Lung (tissue), 12 donors: ENCODE results near the gene PAF1. TPM values are rescaled to one million over a fixed set of nuclear protein-coding genes. Genes with fewer than 3 reads are reported as not detected.
A peak's percentile ranks its signal among the peaks of the same experiment; 100 is the strongest.

ENCODE experiments used
- ATAC-seq: fragments of 200-7000 bp; cut with Tn5 transposase; one replicate; pipeline ENCODE4 v1.9.1; 2020; ENCODE audit warnings: moderate number of reproducible peaks; ENCODE audit not compliant: insufficient read depth, low FRiP score
- DNase-seq, 3 donors: peaks; one replicate each; pipeline ENCODE4 v3.0.0-alpha.2; 2013 to 2017
- H3K27ac ChIP-seq, 2 donors: one replicate each; pipeline ENCODE4 v1.5.1; 2013; ENCODE audit warnings: mild to moderate bottlenecking in 2 of 2, moderate library complexity in 2 of 2, control low read depth in 1 of 2, inconsistent platforms in 1 of 2, low read depth in 1 of 2, low read length in 1 of 2
- H3K27me3 ChIP-seq, 3 donors: one replicate each; pipeline ENCODE4 v1.5.1; 2013; ENCODE audit warnings: low read length in 2 of 3; ENCODE audit not compliant: control insufficient read depth in 3 of 3, insufficient read depth in 3 of 3
- H3K36me3 ChIP-seq, 4 donors: one replicate each; pipeline ENCODE4 v1.5.1; 2013; ENCODE audit warnings: low read length in 4 of 4, mild to moderate bottlenecking in 1 of 4, moderate library complexity in 1 of 4; ENCODE audit not compliant: control insufficient read depth in 4 of 4, insufficient read depth in 4 of 4
- H3K4me1 ChIP-seq, 5 donors: one replicate each; pipeline ENCODE4 v1.5.1; 2013; ENCODE audit warnings: low read length in 5 of 5, mild to moderate bottlenecking in 2 of 5, moderate library complexity in 1 of 5; ENCODE audit not compliant: control insufficient read depth in 5 of 5, insufficient read depth in 5 of 5
- H3K4me3 ChIP-seq: one replicate; pipeline ENCODE4 v1.5.1; 2013; ENCODE audit warnings: mild to moderate bottlenecking, control low read depth, moderate library complexity
- H3K9ac ChIP-seq, 2 donors: one replicate each; pipeline ENCODE4 v1.5.1; 2013; ENCODE audit warnings: low read length in 2 of 2, control low read depth in 1 of 2; ENCODE audit not compliant: insufficient read depth in 1 of 2
- H3K9me3 ChIP-seq, 4 donors: one replicate each; pipeline ENCODE4 v1.5.1; 2013; ENCODE audit warnings: low read length in 3 of 4, mild to moderate bottlenecking in 1 of 4, moderate library complexity in 1 of 4; ENCODE audit not compliant: control insufficient read depth in 4 of 4, insufficient read depth in 3 of 4
- WGBS, 2 donors: extraction: QIAGEN DNeasy Blood & Tissue Kit; methylation state at CpG; one replicate each; pipeline ENCODE4 v1.1.7; 2013; 5-methylcytosine and 5-hydroxymethylcytosine counted together
- polyA plus RNA-seq, 2 donors: library from polyadenylated mRNA; stranded (reverse); fragments of 200-250 nt; gene quantifications; one replicate each; pipeline ENCODE4 v1.2.1, GENCODE V29; 2013
- total RNA-seq, 2 donors: library from RNA; depleted of rRNA in 1 of 2; stranded (reverse); fragments of >200 nt in 1 of 2; gene quantifications; one replicate each; pipeline ENCODE4 v1.2.1, GENCODE V29; 2014 to 2021
- TF ChIP-seq, protein P1 (sequence below): IDR thresholded peaks from 2 replicates; pipeline ENCODE4 v1.5.1; 2012; ENCODE audit warnings: mild to moderate bottlenecking; ENCODE audit errors: control extremely low read depth, extremely low read depth
- donor health status: control.
- donor health status: control.
- donor health status: Bipolar disorder and iron deficiency.
- donor health status: healthy.
- donor health status: DM: yes; HTN: yes; CAD: no.

The PAF1 gene
- total and polyA plus RNA-seq, 4 donors = 24.8 to 41.8 (median 34.0) TPM

DNA sequence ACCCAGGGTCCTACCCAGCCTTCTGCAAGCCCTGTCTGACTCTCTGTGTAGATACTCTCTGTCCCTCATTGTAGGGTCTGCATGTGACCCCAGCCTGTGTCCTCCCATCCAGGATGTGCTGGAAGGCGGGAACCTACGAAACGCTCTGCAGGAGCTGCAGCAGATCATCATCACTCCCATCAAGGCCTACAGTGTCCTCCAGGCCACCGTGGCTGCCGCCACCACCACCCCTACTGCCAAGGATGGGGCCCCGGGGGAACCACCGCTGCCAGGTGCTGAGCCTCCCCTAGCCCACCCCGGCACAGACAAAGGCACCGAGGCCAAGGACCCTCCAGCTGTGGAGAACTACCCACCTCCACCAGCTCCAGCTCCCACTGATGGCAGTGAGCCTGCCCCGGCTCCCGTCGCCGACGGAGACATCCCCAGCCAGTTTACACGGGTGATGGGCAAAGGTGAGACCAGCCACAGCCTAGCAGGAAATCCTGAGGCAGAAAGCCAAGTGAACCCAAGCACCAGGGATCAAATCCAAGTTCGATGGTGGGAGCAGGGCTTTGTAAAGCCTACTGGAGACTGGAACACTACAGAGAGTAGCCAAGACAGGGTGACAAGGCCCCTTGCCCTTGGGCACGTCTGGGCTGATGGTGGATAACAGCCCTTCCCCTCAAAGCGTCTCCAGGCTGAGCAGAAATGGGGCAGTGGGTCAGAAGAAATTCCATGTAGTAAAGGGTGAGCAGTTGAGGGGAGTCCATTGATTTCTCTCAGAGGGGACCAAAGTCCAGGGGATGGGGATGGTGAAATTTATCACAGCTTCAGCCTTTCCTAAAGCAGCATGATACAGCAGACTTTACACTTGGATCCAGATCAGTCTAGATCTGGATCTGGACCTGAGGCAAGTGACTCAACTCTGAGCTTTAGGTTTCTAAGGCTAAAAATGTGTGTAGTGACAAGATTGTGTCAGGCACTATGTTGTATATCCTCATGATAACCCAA, 13.2 kb downstream of the PAF1 start:
- TF ChIP-seq, protein P1, sequence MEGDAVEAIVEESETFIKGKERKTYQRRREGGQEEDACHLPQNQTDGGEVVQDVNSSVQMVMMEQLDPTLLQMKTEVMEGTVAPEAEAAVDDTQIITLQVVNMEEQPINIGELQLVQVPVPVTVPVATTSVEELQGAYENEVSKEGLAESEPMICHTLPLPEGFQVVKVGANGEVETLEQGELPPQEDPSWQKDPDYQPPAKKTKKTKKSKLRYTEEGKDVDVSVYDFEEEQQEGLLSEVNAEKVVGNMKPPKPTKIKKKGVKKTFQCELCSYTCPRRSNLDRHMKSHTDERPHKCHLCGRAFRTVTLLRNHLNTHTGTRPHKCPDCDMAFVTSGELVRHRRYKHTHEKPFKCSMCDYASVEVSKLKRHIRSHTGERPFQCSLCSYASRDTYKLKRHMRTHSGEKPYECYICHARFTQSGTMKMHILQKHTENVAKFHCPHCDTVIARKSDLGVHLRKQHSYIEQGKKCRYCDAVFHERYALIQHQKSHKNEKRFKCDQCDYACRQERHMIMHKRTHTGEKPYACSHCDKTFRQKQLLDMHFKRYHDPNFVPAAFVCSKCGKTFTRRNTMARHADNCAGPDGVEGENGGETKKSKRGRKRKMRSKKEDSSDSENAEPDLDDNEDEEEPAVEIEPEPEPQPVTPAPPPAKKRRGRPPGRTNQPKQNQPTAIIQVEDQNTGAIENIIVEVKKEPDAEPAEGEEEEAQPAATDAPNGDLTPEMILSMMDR = no peak
- Histone ChIP-seq H3K27ac (no peak overlapping the region), H3K36me3 (peaks cover 31 to 78% (median 72%) of the 10 kb centered on the region in 4 donors), H3K9ac (no peak overlapping the region), H3K4me3 (no peak overlapping the region), H3K4me1 (peaks cover 7 to 9% (median 8%) of the 10 kb centered on the region in 5 donors), H3K9me3 (no peaks in the 10 kb centered on the region), H3K27me3 (no peaks in the 10 kb centered on the region)
- no peak for DNase-seq
- ATAC-seq = no peak
- 86 to 90% methylated on average over 18 of the region's 18 CpGs for WGBS, 2 donors

DNA sequence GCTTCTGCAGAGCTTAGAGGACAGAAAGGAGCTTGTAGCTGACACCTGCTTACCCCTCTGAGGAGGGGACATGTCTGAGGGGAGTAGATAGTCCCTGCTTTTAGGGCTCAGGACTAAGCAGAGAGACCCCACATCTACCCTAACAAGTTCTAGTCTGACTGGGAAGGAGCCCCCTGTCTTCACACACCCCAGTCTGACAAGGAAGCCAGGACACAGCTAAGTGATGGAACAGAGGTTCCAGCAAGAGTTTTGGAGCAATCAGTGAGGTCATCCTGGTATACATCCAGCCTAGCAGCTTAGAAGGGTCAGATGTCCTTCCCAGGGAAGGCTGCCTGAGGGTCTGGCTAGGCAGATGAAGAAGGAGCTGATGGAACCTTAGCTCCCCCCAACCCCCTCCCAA, 15.0 kb downstream of the PAF1 start:
- no peak for ATAC-seq
- H3K27ac ChIP-seq = no peak overlapping the region

DNA sequence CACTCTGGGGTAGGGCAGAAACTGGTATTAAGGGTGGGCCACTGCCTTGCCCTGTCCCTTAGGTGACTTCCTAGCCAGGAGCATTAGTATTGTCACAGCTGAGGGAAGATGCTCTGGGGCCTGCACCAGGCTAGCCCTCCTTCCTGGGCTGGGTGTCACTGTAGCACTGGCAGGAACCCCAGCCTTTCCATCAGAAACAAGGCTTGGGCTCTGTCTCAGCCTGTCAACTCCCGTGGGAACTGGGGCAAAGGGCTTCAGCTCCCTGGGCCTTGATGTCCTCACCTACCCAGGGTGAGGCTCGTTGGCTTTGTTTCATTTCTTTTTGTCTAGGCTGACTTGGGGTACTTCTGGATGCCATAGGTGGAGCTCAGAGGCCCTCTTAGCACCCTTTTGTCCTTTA, 18.0 kb downstream of the PAF1 start:
- Histone ChIP-seq H3K27me3 (no peaks in the 10 kb centered on the region), H3K9me3 (no peaks in the 10 kb centered on the region), H3K36me3 (peaks cover 31 to 59% (median 45%) of the 10 kb centered on the region in 4 donors), H3K4me3 (no peak overlapping the region), H3K27ac (peak overlapping the region; percentile 82 to 89), H3K4me1 (peaks cover 12 to 18% (median 13%) of the 10 kb centered on the region in 5 donors), H3K9ac (peak overlapping the region; percentile 38 to 41)
- TF ChIP-seq, protein P1 = no peak
- 53 to 67% methylated on average over 2 of the region's 2 CpGs for WGBS, 2 donors
- no peak for ATAC-seq
- peak in 2 of 3 donors; percentile 29 to 54 for DNase-seq

More for the DNA sequence above, 15.0 kb downstream of the PAF1 start:
- Histone ChIP-seq H3K27me3 (no peaks in the 10 kb centered on the region), H3K4me3 (no peak overlapping the region), H3K9me3 (no peaks in the 10 kb centered on the region), H3K9ac (no peak overlapping the region), H3K36me3 (peaks cover 25 to 65% (median 63%) of the 10 kb centered on the region in 4 donors), H3K4me1 (peaks cover 12 to 18% (median 13%) of the 10 kb centered on the region in 5 donors)
- TF ChIP-seq, protein P1 = no peak
- no peak for DNase-seq
